Gastrocnemius medialis (tissue), 4 donors: ENCODE measurements around the gene CASK.

Source experiments
- CTCF ChIP-seq, 5 experiments: fragments of 450-650 bp in 3 of 5; fragments of 200-600 bp in 2 of 5; sonication (generic) in 2 of 5; IDR thresholded peaks in 4 of 5; conservative IDR thresholded peaks in 1 of 5; 1 replicate in 4 of 5; 2 replicates in 1 of 5; pipeline ENCODE4 v1.5.1; 2016 to 2019; ENCODE audit warnings: antibody characterized with exemption in 5 of 5, mild to moderate bottlenecking in 3 of 5, moderate library complexity in 3 of 5
- POLR2A ChIP-seq, 2 donors: fragments of 450-650 bp; IDR thresholded peaks; one replicate each; pipeline ENCODE4 v1.6.1; 2017; ENCODE audit warnings: antibody characterized with exemption in 2 of 2, mild to moderate bottlenecking in 2 of 2, moderate library complexity in 2 of 2

GRCh38 chrX:41512394-41512793 is 411.0 kb downstream of the CASK start:
- TF ChIP-seq CTCF (IDR thresholded peaks at IDR 0.05 in 4 of 5, conservative IDR thresholded peaks at IDR 0.05 in 1 of 5) (no peak), POLR2A (IDR thresholded peaks at IDR 0.05) (no peak)
